ENCODE data around the gene TMEM40. TPM values are rescaled to one million over a fixed set of nuclear protein-coding genes. Genes with fewer than 3 reads are reported as not detected.

Gene TMEM40, protein sequence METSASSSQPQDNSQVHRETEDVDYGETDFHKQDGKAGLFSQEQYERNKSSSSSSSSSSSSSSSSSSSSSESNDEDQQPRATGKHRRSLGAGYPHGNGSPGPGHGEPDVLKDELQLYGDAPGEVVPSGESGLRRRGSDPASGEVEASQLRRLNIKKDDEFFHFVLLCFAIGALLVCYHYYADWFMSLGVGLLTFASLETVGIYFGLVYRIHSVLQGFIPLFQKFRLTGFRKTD
- total RNA-seq (not detected in 2 replicates), polyA plus RNA-seq (0.33 and 31.0 TPM in 2 replicates), polyA minus RNA-seq (16.3 TPM in 1 of 2 replicates, not detected in the other)
- total RNA-seq (2013), result 5.1 TPM

DNA sequence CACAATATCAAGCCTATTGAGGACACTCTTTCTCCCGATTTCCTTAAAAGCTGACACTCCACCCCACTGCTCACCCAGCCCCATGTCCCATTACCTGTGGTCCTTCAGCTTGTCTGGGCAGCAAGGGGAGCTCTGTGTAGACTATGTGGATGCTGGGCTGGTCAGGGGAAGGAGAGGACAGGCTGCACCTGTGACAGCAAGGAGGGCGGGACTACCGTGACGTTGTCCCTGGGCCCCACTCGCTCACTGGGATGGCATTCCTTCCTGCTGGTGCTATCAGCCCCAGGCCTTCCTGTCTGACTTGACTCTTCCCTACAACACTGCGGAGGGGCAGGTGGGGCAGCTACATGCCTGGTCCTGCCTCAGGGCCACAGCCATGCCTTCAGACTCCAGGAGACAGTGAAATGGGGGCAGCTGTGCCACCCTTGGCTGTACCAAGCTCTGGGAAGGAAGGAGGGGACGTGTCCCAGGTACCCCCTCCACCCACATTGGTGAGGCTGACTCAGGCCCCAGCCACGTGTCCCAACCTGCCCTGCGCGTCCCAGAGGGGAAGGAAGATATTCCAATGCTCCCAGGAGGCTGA lies at the start of gene TMEM40:
TSS of gene TMEM40 (minus strand) at position 163 of the 583 bp plus-strand sequence. CDS start 9,427 bp downstream, outside the sequence.
- no peaks in the 10 kb centered on the region for H3K9me3 ChIP-seq (ENCODE audit: control extremely low read depth in 1 of 3, control insufficient read depth in 2 of 3, insufficient read depth in 1 of 3, low read length in 2 of 3)
- WGBS (ENCODE audit: insufficient coverage), result 100% methylated on average over 5 of the region's 10 CpGs
- no peak within 1 kb of the TSS for H3K4me3 ChIP-seq (ENCODE audit: control extremely low read depth in 1 of 5, extremely low read depth in 1 of 5, insufficient read depth in 1 of 5, low read depth in 2 of 5, low read length in 4 of 5)
- H3K27ac ChIP-seq (ENCODE audit: low read length in 2 of 2), result peak within 1 kb of the TSS in 1 of 2 donors; percentile 24
- no peaks in the 10 kb centered on the region for H3K79me2 ChIP-seq (ENCODE audit: control insufficient read depth, insufficient read depth, low read length)
- TF ChIP-seq, protein P1, sequence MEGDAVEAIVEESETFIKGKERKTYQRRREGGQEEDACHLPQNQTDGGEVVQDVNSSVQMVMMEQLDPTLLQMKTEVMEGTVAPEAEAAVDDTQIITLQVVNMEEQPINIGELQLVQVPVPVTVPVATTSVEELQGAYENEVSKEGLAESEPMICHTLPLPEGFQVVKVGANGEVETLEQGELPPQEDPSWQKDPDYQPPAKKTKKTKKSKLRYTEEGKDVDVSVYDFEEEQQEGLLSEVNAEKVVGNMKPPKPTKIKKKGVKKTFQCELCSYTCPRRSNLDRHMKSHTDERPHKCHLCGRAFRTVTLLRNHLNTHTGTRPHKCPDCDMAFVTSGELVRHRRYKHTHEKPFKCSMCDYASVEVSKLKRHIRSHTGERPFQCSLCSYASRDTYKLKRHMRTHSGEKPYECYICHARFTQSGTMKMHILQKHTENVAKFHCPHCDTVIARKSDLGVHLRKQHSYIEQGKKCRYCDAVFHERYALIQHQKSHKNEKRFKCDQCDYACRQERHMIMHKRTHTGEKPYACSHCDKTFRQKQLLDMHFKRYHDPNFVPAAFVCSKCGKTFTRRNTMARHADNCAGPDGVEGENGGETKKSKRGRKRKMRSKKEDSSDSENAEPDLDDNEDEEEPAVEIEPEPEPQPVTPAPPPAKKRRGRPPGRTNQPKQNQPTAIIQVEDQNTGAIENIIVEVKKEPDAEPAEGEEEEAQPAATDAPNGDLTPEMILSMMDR (IDR thresholded peaks at IDR 0.05), result no peak
- no peak for TF ChIP-seq EZH2 (IDR thresholded peaks at IDR 0.05; ENCODE audit: borderline replicate concordance, insufficient read depth, low read depth, low read length, poor library complexity, severe bottlenecking)
- Mint-ChIP-seq H3K9me3 (ENCODE audit: insufficient read depth) (no peaks in the 10 kb centered on the region), H3K4me3 (no peak within 1 kb of the TSS), H3K4me1 (peaks cover 13% of the 10 kb centered on the region), H3K27ac (no peak within 1 kb of the TSS), H3K27me3 (peaks cover 15% of the 10 kb centered on the region)
- ChIA-PET CTCF (interaction anchor here (1.2 kb wide), 1 partner anchor 10 kb away, joined by 5 read pairs; no protein-coding TSS in a partner anchor), POLR2A (interaction anchor here (1.2 kb wide), 1 partner anchor 67 kb away, joined by 5 read pairs; no protein-coding TSS in a partner anchor)
- no peaks in the 10 kb centered on the region for H3K36me3 ChIP-seq (replicated peaks in 1 of 2; ENCODE audit: control extremely low read depth in 1 of 2, control insufficient read depth in 1 of 2, extremely low read depth in 1 of 2, insufficient read depth in 2 of 2, low read length in 1 of 2)
- H3K4me2 ChIP-seq (replicated peaks; ENCODE audit: low read depth, low read length, poor library complexity, severe bottlenecking), result no peak within 1 kb of the TSS
- peaks cover 0 to 3% of the 10 kb centered on the region in 2 donors for H3K4me1 ChIP-seq (ENCODE audit: control insufficient read depth in 2 of 2, insufficient read depth in 2 of 2, low read length in 2 of 2)
- H4K20me1 ChIP-seq (ENCODE audit: control insufficient read depth, insufficient read depth, low read length, poor library complexity, severe bottlenecking), result no peaks in the 10 kb centered on the region
- intact Hi-C loops (cut with micrococcal nuclease), result no loop called here
- peaks cover 0 to 3% (median 1%) of the 10 kb centered on the region in 4 experiments for H3K27me3 ChIP-seq (replicated peaks in 1 of 4; ENCODE audit: control extremely low read depth in 1 of 4, control insufficient read depth in 3 of 4, insufficient read depth in 4 of 4, low read length in 3 of 4)
- H2AFZ ChIP-seq (ENCODE audit: insufficient read depth, low read depth, low read length, poor library complexity, severe bottlenecking), result peak within 1 kb of the TSS; percentile 21
- no peak within 1 kb of the TSS for H3K9ac ChIP-seq (ENCODE audit: low read length)
- DNase-seq, result no peak
- no peak for ATAC-seq (ENCODE audit: low read depth)

DNA sequence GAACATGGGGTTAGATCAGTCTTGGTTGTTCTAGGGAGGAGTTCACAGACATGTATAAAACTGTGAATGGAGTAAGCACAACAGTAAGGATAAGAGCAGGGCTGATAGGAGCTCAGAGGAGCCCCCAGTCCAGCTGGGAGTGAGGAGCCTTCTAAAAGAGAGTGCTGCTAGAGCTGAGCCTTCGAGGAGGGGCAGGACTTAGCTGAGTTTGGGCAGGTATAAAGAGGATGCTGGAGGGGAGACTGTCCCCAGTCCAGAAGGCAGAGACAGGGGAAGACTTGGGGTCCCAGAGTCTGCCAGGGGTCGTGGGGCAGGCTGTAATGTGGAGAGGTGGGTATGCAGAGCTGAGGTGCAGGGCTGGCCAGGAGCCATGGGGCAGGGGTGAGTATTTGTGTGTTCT lies 49.5 kb upstream of the TMEM40 start:
- intact Hi-C loops (cut with micrococcal nuclease), result no loop called here
- ATAC-seq (ENCODE audit: low read depth) (no peak), DNase-seq (no peak)
- CTCF ChIA-PET, result interaction anchor here (2.1 kb wide), 1 partner anchor 11 kb away, joined by 24 read pairs; the partner anchor contains the start of gene CAND2
- Histone ChIP-seq H3K4me1 (ENCODE audit: control insufficient read depth in 2 of 2, insufficient read depth in 2 of 2, low read length in 2 of 2) (peaks cover 7 to 14% of the 10 kb centered on the region in 2 donors), H3K9ac (ENCODE audit: low read length) (no peak overlapping the region), H3K4me3 (ENCODE audit: control extremely low read depth in 1 of 5, extremely low read depth in 1 of 5, insufficient read depth in 1 of 5, low read depth in 2 of 5, low read length in 4 of 5) (no peak overlapping the region), H3K27ac (ENCODE audit: low read length in 2 of 2) (no peak overlapping the region), H2AFZ (ENCODE audit: insufficient read depth, low read depth, low read length, poor library complexity, severe bottlenecking) (no peak overlapping the region), H3K9me3 (ENCODE audit: control extremely low read depth in 1 of 3, control insufficient read depth in 2 of 3, insufficient read depth in 1 of 3, low read length in 2 of 3) (no peaks in the 10 kb centered on the region), H3K4me2 (replicated peaks; ENCODE audit: low read depth, low read length, poor library complexity, severe bottlenecking) (no peak overlapping the region), H3K79me2 (ENCODE audit: control insufficient read depth, insufficient read depth, low read length) (no peaks in the 10 kb centered on the region), H4K20me1 (ENCODE audit: control insufficient read depth, insufficient read depth, low read length, poor library complexity, severe bottlenecking) (no peaks in the 10 kb centered on the region), H3K27me3 (replicated peaks in 1 of 4; ENCODE audit: control extremely low read depth in 1 of 4, control insufficient read depth in 3 of 4, insufficient read depth in 4 of 4, low read length in 3 of 4) (no peaks in the 10 kb centered on the region), H3K36me3 (replicated peaks in 1 of 2; ENCODE audit: control extremely low read depth in 1 of 2, control insufficient read depth in 1 of 2, extremely low read depth in 1 of 2, insufficient read depth in 2 of 2, low read length in 1 of 2) (no peaks in the 10 kb centered on the region)
- H3K27me3 Mint-ChIP-seq, result peaks cover 3% of the 10 kb centered on the region
- TF ChIP-seq EZH2 (IDR thresholded peaks at IDR 0.05; ENCODE audit: borderline replicate concordance, insufficient read depth, low read depth, low read length, poor library complexity, severe bottlenecking), result no peak
- TF ChIP-seq, protein P1 (IDR thresholded peaks at IDR 0.05), result no peak
- peaks cover 8% of the 10 kb centered on the region for H3K4me1 Mint-ChIP-seq
- H3K9me3 Mint-ChIP-seq (ENCODE audit: insufficient read depth), result no peaks in the 10 kb centered on the region
- H3K27ac Mint-ChIP-seq, result no peak overlapping the region
- peak overlapping the region; percentile 81 for H3K4me3 Mint-ChIP-seq
- 77% methylated on average over 2 of the region's 2 CpGs for WGBS (ENCODE audit: insufficient coverage)
- POLR2A ChIA-PET, result no interaction called here

All from B cell (primary cell).